HG02981 (cell line): ENCODE data around the gene SNCG.
"Not testable (repeated sequence)": the region's sequence is repeated elsewhere in the genome, so short reads cannot be mapped to it uniquely, and the experiment has no call there.

ENCODE experiments used
- ATAC-seq: cut with Tn5 transposase; IDR thresholded peaks from one replicate; pipeline ENCODE4 v1.9.1; 2021; ENCODE audit warnings: mild to moderate bottlenecking, moderate library complexity; ENCODE audit not compliant: unreplicated experiment

Gene SNCG

DNA sequence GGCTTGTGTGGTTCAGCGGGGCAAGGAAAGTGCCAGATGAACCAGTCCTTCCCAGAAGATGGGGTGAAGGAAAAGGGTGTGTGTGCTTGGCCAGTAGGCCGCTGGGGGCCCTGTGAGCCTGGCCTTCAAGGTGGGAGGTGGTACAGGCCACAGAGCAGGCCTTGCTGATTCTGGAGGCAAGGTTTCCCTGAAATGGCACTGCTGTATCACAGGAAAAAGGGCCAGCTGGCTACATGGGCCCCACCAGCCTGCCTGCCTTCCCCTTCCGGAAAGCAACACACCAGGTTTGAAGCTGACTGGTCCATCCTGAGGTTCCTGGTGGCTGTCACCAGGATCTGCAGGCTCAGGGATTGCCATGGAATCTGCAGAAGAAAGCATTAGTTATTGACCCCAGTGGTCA is 13.5 kb upstream of the SNCG start:
- no peak for ATAC-seq

DNA sequence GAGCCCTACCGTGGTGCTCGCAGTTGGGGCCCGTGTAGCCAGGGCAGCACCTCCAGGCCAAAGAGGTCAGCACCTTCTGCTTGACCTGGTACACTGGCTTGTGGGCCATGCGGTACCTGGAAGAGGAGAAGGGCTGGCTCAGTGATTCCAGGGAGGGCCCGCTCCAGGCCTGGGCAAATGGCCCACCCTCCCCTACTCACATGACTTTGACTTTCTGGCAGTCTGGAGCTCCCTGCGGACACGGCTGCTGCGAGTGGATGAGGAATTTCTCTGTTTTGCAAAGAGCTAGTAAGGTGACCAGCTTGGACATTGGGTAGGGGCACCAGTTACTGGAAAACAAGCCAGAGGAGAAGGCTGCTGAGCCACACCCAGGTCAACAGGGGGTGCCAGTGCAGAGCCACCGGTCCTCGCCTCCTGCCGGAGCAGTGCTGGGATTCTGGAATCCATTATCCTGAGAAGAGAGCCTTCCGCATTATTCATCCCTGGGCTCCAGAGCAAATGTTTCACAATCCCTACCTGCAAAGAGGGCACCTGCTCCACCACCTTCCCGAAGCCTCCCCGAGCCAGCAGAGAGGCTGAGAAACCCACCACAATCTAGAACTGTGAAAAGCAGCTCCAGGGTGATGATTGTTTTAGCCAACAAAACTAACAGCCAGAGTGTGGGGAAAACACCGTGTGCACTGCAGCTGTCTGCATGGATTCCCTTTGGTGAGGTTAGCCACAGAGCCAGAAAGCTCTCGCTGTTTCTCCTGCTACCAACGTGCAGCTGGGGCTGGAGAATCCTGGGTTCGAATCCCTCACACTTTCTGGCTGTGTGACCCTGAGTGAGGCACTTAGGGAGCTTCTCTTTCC is 12.8 kb upstream of the SNCG start:
- ATAC-seq = no peak

DNA sequence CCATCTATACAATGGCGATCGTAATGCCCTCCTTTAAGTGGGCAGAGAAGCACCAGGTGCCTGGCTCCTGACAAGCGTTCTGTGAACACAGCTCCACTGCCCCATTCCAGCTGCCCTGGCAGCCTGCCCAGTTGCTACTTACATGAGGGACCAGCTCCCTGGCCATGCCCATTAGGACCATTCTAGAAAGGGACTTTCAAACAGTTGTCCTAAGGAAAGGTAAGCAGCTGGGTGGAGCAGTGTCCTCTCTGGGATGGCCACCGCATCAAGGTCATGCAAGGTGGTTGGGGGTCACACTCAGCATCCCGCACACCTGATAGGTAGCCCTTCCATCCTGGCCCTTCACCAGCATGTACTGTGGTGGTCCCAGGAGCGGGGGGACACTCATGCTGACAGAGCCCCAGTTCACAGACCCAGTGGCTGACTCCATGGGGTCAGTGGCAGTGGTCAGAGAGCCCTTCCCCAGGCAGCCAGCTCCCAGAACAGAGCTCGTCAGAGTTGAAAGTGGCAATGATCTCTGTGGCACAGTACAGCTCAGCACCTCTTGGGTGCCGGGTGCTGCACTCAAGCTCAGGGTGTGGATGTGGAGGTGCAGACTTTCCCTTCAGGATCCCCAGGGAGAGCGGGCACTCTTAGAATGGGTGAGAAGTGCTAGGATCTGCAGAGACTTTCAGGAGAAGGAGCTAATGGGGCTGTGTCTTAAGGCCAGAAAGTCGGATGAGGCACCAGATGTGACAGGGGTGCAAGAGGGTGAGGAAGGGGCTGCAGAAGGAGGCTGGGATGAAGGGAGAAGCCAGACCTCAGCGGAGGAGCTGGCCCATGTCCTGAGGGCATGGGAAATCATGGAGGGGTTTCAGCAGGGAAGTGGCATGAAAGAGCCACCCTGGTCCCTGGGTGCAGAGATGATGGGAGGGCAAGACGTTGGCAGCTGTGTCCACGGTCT is 11.9 kb upstream of the SNCG start:
- no peak for ATAC-seq

DNA sequence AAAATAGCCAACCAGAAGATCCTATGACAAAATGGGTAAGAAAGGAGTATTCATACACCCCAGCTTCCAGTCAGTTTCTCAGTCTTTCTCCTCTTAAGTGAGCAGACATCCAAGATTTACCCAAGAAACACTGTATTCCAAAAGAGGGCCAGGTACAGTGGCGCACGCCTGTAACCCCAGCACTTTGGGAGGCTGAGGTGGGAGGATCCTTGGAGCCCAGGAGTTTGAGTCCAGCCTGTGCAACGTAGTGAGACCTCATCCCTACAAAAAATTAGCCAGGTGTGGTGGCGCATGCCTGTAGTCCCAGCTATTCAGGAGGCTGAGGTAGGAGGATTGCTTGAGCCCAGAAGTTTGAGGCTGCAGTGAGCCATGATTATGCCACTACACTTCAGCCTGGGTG is 10.6 kb upstream of the SNCG start:
- ATAC-seq = not testable (repeated sequence)

DNA sequence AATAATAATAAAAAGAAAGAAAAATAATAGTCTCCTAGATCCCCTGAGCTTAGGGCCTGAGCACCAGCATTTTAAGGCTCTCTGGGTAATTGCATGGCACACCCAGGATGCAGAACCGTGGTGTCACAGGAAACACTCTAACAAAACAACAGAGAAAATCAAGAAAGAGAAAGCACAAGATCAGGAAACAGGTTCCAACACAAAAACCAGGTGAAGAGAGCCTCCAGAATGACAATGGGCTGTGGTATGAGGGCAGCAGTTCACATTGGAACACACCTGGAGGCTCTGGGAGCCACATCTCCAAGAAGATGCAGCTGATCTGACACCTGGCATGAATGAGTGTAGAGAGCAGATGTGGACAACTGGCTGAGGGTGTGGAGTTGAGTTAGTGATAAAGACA is 8.1 kb upstream of the SNCG start:
- ATAC-seq = no peak

DNA sequence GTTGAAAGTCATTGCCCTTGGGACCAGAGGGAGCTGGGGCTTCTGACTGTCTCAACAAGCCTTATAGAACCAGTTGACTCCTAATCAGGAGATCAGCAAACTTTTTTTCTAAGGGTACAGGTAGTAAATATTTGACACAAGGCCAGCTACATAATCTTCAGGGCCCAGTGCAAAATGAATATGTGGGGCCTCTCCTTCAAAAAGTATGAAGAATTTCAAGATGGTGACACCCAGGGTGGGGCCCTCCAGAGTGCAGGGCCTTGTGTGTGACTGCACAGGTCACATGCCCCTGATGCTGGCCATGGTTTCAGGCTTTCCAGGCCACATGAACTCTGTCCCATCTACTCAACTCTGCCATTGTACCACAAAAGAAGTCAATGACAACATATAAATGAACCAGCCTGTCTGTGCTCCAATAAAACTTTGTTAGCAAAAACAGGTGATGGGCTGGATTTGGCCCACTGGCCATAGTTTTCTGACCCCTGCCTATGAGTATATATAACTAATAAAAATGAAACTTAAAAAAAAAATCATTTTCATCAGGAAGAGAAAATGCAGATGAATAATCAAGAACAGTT is 7.1 kb upstream of the SNCG start:
- ATAC-seq = no peak

DNA sequence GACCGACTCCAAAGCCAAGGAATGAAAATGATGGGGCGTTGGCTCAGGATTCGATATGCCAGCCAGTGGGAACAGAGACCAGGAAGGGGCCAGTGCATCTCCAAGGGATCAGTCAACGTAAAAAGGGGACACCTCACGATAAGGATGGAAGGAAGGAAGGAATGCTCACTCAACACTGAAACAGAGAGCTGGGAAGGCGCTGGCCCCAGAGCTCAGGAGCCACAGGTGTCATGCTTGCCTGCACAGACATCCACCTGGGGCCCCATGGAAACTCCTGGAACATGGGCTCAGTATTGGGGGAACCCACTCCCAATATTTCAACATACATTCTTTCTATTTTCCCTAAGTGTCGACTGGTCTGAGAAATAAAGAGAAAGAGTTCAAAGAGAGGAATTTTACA is 6.3 kb upstream of the SNCG start:
- no peak for ATAC-seq

DNA sequence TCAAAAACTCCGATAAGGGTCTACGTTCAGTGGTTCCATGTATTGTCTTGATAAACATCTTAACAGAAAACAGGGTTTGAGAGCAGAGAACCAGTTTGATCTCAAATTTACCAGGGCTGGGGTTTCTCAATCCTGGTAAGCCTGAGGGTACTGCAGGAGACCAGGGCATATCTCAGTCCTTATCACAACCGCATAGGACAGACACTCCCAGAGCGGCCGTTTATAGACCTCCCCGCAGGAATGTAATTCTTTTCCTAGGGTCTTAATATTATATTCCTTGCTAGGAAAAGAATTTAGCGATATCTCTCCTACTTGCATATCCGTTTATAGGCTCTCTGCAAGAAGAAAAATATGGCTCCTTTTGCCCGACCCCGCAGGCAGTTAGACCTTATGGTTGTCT is 5.7 kb upstream of the SNCG start:
- not testable (repeated sequence) for ATAC-seq

DNA sequence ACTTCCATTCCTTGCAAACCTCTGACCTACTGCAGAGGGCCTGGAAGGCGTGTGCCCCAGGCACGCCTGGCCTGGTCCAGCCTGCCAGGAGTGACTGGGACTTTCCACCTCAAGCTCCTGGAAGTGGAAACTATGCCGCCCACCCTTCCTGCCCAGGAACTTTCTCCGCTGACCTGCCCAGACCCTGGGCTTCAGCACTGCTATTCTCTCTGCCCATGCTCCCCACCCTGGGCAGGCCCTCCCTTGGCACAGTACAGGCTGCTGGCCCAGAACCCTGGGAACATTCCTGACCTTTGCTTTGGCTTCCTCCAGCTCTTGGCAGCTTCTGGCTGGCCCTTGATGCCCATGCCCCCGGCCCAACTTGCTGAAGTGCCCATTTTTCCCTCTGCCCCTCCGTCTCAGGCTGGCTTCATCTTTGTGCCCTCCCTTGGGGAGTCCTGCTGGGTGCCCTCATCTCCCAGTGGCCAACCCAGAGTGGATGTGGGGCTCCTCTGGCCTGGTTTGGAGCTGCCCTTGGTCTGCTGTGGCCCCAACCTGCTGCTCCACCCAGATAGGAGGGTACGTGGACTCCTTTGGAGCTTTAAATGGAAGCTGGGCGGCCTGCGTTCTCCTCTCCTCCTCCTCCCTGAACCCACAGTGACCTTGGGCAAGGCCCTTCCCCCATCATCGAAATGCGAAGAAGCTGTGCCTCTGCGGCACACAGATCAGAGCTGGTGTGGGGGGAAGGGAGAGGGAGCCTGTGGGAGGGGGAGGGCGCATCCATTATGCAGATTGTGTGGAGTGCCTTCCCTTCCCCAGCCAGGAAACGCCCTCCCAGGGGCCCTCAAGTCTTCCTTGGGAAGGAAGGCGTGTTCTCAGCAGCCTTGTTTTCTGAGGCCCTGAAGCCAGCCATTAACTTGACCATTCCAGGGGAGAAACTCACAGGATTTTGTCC is 4.4 kb upstream of the SNCG start:
- no peak for ATAC-seq

DNA sequence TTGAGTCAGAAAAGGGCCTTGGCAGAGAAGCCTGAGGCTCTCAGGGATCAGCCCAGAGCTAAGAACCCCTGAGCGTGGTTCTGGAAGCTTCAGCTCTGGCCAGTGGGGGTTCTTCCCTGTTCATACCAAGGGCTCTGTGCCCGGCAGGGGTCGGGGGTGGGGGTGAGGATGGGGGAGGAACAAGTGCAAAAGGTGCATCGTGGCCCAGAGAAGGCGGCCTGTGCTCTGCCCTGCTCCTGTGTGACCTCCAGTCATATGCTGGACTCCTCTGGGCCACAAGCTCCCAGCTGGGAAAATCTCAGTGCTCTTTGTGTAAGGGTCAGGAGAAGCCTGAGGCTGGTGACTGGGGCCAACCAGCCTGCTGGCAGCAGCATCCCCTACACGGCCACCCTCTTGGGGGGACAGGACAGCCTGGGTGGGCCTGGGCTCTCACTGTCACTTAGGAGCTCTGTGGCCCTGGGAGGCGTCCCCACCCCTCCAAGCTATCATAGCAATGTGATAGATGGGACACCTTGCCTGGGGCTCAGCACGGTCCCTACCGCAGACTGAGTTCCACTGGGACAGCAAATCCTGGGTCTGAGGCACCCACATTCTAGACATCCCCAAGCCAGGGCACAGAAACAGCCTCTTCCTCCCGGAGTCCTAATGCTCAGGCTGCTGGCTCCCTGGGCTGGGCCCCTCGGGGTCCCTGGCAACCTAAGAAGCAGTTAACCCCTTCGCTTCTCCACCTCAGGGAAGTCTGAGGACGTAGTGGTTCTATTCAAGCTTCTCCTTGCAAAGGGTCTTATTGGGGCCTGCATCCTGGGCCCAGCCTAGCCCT is 3.5 kb upstream of the SNCG start:
- ATAC-seq = no peak

DNA sequence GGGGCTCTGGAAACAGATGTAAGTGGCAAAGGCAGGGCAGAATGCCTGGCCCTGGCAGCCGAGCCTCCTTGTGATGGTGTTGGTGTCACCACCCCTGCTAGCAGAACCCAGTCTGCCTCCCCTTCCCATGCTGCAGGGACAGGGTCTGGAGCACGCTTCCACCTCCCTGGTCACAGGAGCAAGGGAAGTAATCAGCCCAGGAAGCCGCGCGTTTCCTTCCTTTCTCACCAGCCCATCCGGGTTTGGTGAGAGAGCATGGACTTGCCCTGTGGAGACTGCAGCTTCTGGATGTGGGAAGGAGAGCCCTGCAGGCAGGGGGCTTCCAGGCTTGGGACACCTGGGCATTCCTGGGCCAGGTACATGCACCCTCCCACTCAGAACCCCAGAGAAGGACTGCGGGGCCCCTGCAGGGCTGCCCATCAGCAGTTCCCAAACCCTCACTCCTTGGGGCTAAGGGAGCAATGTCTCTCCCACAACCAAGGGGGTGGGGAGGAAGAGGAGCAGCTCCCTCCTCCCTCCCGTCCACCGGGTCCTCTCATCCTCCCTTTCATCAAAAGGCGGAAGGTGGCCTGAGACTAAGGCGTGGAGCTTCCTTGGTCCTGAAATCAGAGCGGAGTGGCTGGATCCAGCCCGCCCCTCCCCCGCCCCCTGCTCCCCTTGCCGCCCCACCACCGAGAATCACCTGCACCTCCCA is 2.8 kb upstream of the SNCG start:
- no peak for ATAC-seq

DNA sequence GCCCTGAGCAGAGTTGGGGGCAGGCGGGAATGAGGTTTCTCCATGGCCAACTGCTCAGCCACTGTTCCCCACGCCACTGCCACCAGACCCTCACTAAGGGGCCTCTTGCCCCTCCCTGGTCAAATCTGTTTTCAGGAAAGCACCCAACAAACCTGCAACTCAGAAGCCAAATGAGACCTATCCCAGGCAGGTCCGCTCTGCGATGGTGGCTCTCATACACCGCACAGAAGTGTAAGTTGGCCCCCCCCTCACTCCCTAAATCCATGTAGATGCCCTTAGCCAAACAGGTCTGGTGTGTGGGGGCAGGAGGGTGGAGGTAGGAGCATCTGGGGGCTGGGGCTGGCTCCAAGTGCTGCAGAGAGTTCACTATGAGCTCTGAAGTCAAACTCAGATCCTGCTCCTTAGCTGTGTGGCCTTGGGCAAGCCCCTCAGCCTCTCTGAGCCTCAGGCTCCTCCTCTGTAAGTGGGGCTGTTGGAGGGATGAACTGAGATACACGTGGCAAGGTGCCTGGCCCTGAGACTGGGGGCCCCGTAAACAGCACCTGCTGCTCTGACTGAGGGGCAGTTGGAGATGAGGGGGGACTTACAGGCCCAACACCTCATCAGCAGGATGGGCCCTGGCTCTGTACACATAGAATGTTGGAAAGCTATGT is 2.1 kb upstream of the SNCG start:
- ATAC-seq = no peak

DNA sequence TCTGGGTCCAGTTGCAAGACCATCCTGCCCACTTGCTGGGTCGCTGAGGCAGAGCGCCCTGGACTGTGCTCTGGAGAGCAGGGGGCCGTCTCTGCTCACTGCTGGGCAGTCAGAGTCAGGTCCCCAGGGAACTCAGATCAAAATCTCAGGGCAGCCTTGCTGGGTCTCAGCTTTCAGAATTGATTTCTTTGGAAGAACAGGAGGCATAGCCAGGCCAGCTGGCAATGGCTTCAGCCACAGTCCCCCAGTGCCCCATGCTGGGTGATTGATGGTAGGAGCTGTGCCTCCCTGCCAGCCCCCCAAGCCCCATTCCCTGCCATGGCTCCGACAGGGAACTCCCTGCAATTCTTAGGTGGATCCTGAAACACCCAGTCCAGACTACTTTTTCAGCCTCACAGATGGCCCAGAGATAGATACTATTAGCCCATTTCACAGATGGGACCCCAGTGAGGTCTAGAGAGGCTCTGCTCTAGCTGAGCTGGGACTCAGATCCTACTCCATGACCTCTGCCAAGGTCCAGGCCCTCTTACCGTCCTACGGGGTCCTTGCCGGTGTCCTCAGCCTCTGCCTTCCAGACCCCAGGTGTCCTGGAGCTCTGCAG is 1.5 kb upstream of the SNCG start:
- ATAC-seq = no peak

DNA sequence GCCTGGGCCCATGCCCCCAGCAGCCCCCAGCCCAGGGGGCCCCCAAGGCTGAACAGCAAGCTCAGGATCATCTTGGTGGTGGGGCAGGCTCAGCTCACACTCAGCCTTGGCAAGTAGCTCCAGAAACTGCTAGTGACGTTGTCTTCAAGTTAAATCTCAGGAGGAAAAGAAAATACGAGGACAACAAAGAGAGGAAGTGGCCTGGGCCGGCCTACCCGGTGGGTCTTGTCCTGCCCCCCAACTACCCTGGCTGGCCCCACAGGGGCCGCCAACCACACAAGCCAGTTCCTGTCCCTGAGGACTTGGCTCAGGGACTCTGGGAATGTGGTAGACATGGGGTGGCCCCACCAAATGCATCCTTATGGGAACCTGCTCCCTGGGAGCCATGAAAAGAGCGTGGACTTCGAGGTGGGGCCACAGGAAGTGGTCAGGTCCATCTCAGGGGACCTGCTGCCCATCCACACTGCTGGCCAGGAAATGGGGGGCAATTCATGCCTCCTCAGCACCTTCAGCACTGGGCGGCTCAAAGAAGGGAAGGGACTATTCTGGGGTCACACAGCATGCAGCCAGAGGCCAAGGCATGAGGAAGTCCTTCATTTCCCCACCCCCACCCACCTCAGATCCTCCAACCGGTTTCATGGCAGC is 806 bp upstream of the SNCG start, which contains the start of gene MMRN2:
Gene MMRN2, minus strand, starts transcription at position 145 of the 645 bp plus-strand sequence. Its CDS starts 74 bp downstream, at position 71.
- no peak for ATAC-seq

DNA sequence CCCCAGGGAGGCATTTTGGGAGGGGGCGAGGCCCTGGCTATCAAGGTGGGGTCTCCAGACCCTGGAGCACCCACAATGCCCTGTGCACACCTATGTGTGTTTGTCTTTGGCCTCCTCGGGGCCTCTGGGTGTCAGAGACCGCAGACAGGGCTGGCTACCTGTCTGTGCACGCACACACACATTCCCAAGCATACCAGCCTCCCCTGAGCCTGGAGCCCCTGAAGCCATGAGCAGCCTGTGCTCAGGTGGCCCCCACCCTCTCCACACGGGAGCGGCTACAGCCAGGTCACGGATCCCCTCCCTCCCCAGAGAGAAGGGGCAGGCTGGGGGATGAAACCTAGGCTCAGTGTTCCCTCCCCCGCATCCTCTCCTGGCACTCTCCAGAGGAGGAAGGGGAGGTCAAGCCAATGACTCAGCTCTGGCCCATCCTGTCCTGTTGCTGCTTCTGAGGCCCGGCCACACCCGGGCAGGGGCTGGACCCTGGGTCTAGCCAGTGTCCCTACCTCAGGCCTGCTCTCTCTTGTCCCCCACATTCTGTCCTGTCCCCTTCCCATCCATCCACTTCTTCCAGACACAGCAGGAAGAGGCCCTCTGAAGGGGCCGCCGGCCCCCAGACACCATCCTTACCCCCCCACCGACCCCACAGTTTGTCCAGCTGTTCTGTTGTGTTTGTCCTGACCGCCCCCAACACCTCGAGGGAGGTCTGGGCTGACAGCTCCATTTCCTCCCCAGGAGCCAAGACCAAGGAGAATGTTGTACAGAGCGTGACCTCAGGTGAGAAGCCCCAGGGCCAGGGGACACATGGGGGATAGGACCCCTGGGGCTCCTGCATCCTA is 720 bp downstream of the SNCG start:
- ATAC-seq = no peak

DNA sequence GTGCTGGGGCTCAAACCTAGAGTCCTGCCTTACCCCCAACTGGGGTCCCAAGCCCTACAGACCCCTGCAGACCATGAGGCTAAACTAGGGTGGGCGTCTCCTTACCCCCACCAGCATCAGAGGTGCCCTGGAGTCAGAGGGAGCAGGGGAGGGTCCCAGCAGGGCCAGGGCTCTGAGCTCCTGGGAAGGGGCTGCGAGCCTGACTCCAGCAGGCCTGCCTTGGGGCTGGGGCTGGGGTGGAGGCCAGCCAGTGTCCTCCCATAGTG is 1.3 kb downstream of the SNCG start:
- ATAC-seq = no peak
